Prostate gland (tissue), 2 donors: ENCODE data around the gene FARP1.

Experiments used
- CTCF ChIP-seq, 4 experiments: fragments of 200-600 bp in 2 of 4; fragments of 450-650 bp in 2 of 4; sonication (generic) in 2 of 4; IDR thresholded peaks; 1 replicate in 3 of 4; 2 replicates in 1 of 4; pipeline ENCODE4 v1.5.1; 2016 to 2019; ENCODE audit warnings: antibody characterized with exemption in 4 of 4, mild to moderate bottlenecking in 2 of 4, moderate library complexity in 2 of 4
- POLR2A ChIP-seq: fragments of 450-650 bp; IDR thresholded peaks from one replicate; pipeline ENCODE4 v1.6.1; 2016; ENCODE audit warnings: antibody characterized with exemption, mild to moderate bottlenecking
- POLR2AphosphoS5 ChIP-seq: sonication (generic); formaldehyde crosslinking; IDR thresholded peaks from one replicate; pipeline ENCODE4 v1.6.1; 2017; ENCODE audit warnings: antibody characterized with exemption

DNA sequence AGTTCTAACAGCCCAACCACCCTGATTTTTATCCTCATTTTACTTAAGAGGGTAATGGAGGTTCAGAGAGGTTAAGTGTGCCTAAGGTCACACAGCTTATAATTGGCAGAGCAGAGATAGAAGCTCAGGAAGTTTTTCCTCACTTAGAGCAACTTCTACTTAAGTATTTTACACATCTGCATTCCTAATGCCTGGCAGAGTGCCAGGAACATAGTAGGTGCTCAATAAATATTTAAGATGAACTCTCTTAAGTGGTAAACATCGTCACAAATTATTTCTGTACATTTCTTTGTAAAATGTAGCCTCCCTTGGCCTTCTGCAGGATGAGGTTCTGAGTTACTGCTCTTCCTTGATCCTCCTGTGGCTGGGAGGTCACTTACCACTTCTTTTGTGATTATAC, 14.7 kb downstream of the FARP1 start:
- no peak for TF ChIP-seq CTCF (IDR thresholded peaks at IDR 0.05)
- no peak for TF ChIP-seq POLR2AphosphoS5
- no peak for TF ChIP-seq POLR2A
